H1 (cell line): ENCODE data around the gene THEM5. TPM values are rescaled to one million over a fixed set of nuclear protein-coding genes. Genes with fewer than 3 reads are reported as not detected.

Experiments used
- CTCF ChIA-PET: fragments of 300-600 bp; sonication (Branson Sonifier 250); formaldehyde crosslinking; loops from one replicate; lab custom pipeline; 2021; ENCODE audit not compliant: partially characterized antibody; lab: Charles Lee
- POLR2A ChIA-PET: fragments of 300-600 bp; sonication (Branson Sonifier 250); formaldehyde crosslinking; loops from one replicate; lab custom pipeline; 2021; ENCODE audit warnings: inconsistent platforms; ENCODE audit not compliant: partially characterized antibody; lab: Charles Lee
- DNase-seq, 2 experiments: peaks; one replicate each; pipeline versions ENCODE4 v3.0.0 to v3.0.0-alpha.2; 2010 to 2022; ENCODE audit warnings: low spot score in 2 of 2, low read depth in 1 of 2, mixed read lengths in 1 of 2
- FAIRE-seq: peaks from 2 replicates; lab custom pipeline; 2011; peaks lifted over from hg19 to GRCh38; lab: Jason Lieb, UNC
- H2AFZ ChIP-seq: 2 replicates; pipeline ENCODE4 v1.8.1; 2012; ENCODE audit warnings: low read length, inconsistent platforms
- H2AK5ac ChIP-seq: 2 replicates; pipeline ENCODE4 v1.6.1; 2013; ENCODE audit warnings: low read depth, low read length
- H2BK120ac ChIP-seq: replicated peaks from 2 replicates; pipeline ENCODE3; 2013; ENCODE audit warnings: low read depth, low read length, inconsistent platforms
- H2BK12ac ChIP-seq: 2 replicates; pipeline ENCODE4 v1.6.1; 2013; ENCODE audit warnings: low read depth, low read length
- H2BK15ac ChIP-seq: 2 replicates; pipeline ENCODE4 v1.6.1; 2013; ENCODE audit warnings: low read length
- H2BK20ac ChIP-seq: 2 replicates; pipeline ENCODE4 v1.6.1; 2013; ENCODE audit warnings: low read length
- H2BK5ac ChIP-seq: 2 replicates; pipeline ENCODE4 v1.6.1; 2013; ENCODE audit warnings: low read depth, low read length
- H3K14ac ChIP-seq: 2 replicates; pipeline ENCODE4 v1.6.1; 2013; ENCODE audit warnings: inconsistent platforms; ENCODE audit not compliant: insufficient read length
- H3K18ac ChIP-seq: 2 replicates; pipeline ENCODE4 v1.6.1; 2013; ENCODE audit warnings: low read length; ENCODE audit errors: extremely low read depth
- H3K23ac ChIP-seq: 2 replicates; pipeline ENCODE4 v1.6.1; 2013; ENCODE audit warnings: inconsistent platforms; ENCODE audit not compliant: insufficient read length
- H3K23me2 ChIP-seq: 2 replicates; pipeline ENCODE4 v1.6.1; 2013; ENCODE audit warnings: low read depth, low read length
- H3K27ac ChIP-seq: 2 replicates; pipeline ENCODE4 v1.6.1; 2011; ENCODE audit warnings: low read depth, low read length, inconsistent platforms
- H3K27me3 ChIP-seq, 4 experiments: replicated peaks in 1 of 4; 1 replicate in 1 of 4; 2 replicates in 3 of 4; pipeline versions ENCODE4 v1.6.1 to v1.8.1; 2011 to 2013; ENCODE audit warnings: low read length in 3 of 4, mild to moderate bottlenecking in 3 of 4, inconsistent platforms in 2 of 4, mixed read lengths in 2 of 4, moderate library complexity in 1 of 4; ENCODE audit not compliant: control insufficient read depth in 3 of 4, insufficient read depth in 3 of 4; ENCODE audit errors: extremely low read depth in 1 of 4
- H3K36me3 ChIP-seq, 4 experiments: 2 replicates each; pipeline versions ENCODE4 v1.6.1 to v1.8.1; 2011 to 2013; ENCODE audit warnings: mild to moderate bottlenecking in 4 of 4, low read length in 3 of 4, moderate library complexity in 2 of 4, control low read depth in 1 of 4, inconsistent platforms in 1 of 4; ENCODE audit not compliant: insufficient read depth in 4 of 4, control insufficient read depth in 2 of 4
- H3K4ac ChIP-seq: replicated peaks from 2 replicates; pipeline ENCODE3; 2013; ENCODE audit warnings: low read length, low read depth, mixed read lengths, inconsistent platforms; ENCODE audit not compliant: insufficient read length
- H3K4me1 ChIP-seq, 4 experiments: replicated peaks in 1 of 4; 1 replicate in 1 of 4; 2 replicates in 3 of 4; pipeline versions ENCODE4 v1.6.1 to v1.8.1; 2011 to 2013; ENCODE audit warnings: low read length in 3 of 4, inconsistent platforms in 2 of 4, mixed read lengths in 1 of 4; ENCODE audit not compliant: insufficient read depth in 4 of 4, control insufficient read depth in 3 of 4
- H3K4me2 ChIP-seq, 2 experiments: 2 replicates each; pipeline versions ENCODE4 v1.6.1 to v1.8.1; 2011 to 2013; ENCODE audit warnings: low read depth in 2 of 2, low read length in 2 of 2, control low read depth in 1 of 2, inconsistent platforms in 1 of 2, mild to moderate bottlenecking in 1 of 2; ENCODE audit not compliant: insufficient read depth in 1 of 2
- H3K4me3 ChIP-seq, 4 experiments: fragments of 200-600, 300-600 bp in 1 of 4; sonication (generic), shearing (Covaris generic), sonication (Bioruptor Twin) in 1 of 4; 2 replicates each; pipeline versions ENCODE4 v1.5.1 to v1.8.1; 2011 to 2016; ENCODE audit warnings: low read length in 4 of 4, low read depth in 3 of 4, control low read depth in 2 of 4, inconsistent platforms in 2 of 4, mild to moderate bottlenecking in 2 of 4, mixed read lengths in 1 of 4, moderate library complexity in 1 of 4; ENCODE audit not compliant: insufficient read depth in 2 of 4; ENCODE audit errors: extremely low read depth in 1 of 4
- H3K56ac ChIP-seq: replicated peaks from 2 replicates; pipeline ENCODE3; 2013; ENCODE audit warnings: low read depth, mild to moderate bottlenecking, mixed read lengths, low read length, inconsistent platforms; ENCODE audit not compliant: insufficient read length
- H3K79me1 ChIP-seq: 2 replicates; pipeline ENCODE4 v1.6.1; 2013; ENCODE audit warnings: low read depth, low read length, control low read depth
- H3K79me2 ChIP-seq, 2 experiments: 2 replicates each; pipeline versions ENCODE4 v1.6.1 to v1.8.1; 2012 to 2013; ENCODE audit warnings: low read length in 2 of 2, mild to moderate bottlenecking in 2 of 2, inconsistent platforms in 1 of 2; ENCODE audit not compliant: insufficient read depth in 2 of 2, control insufficient read depth in 1 of 2
- H3K9ac ChIP-seq, 4 experiments: replicated peaks in 1 of 4; 1 replicate in 1 of 4; 2 replicates in 3 of 4; pipeline versions ENCODE4 v1.6.1 to v1.8.1; 2011 to 2013; ENCODE audit warnings: low read depth in 3 of 4, low read length in 3 of 4, control low read depth in 2 of 4, mild to moderate bottlenecking in 2 of 4, moderate library complexity in 2 of 4, inconsistent platforms in 1 of 4; ENCODE audit errors: extremely low read depth in 1 of 4
- H3K9me3 ChIP-seq, 2 experiments: 2 replicates each; pipeline versions ENCODE4 v1.6.1 to v1.8.1; 2012 to 2013; ENCODE audit warnings: mild to moderate bottlenecking in 2 of 2, moderate library complexity in 2 of 2, control low read depth in 1 of 2, inconsistent platforms in 1 of 2, low read depth in 1 of 2, low read length in 1 of 2, mixed read lengths in 1 of 2; ENCODE audit not compliant: insufficient read depth in 2 of 2
- H4K20me1 ChIP-seq, 2 experiments: replicated peaks in 1 of 2; 2 replicates each; pipeline versions ENCODE3 to v1.8.1; 2011 to 2013; ENCODE audit warnings: inconsistent platforms in 2 of 2, low read length in 2 of 2, mild to moderate bottlenecking in 1 of 2; ENCODE audit not compliant: insufficient read depth in 2 of 2, control insufficient read depth in 1 of 2
- H4K5ac ChIP-seq: 2 replicates; pipeline ENCODE4 v1.6.1; 2013; ENCODE audit warnings: low read length, low read depth, mixed read lengths, inconsistent platforms; ENCODE audit not compliant: insufficient read length
- H4K8ac ChIP-seq: 2 replicates; pipeline ENCODE4 v1.8.0; 2013; ENCODE audit warnings: mild to moderate bottlenecking, moderate library complexity, low read length, inconsistent platforms; ENCODE audit not compliant: insufficient read depth; ENCODE audit errors: extremely low read depth
- H4K91ac ChIP-seq: replicated peaks from 2 replicates; pipeline ENCODE3; 2013; ENCODE audit warnings: low read length, mixed read lengths, inconsistent platforms; ENCODE audit not compliant: insufficient read length
- ATF3 ChIP-seq: IDR thresholded peaks from 2 replicates; pipeline ENCODE4 v1.6.1; 2011; ENCODE audit warnings: low read depth, mild to moderate bottlenecking, low read length; ENCODE audit not compliant: insufficient read depth
- BCL11A ChIP-seq, 2 experiments: IDR thresholded peaks; one replicate each; pipeline ENCODE4 v1.6.1; 2011; ENCODE audit warnings: low read depth in 2 of 2, low read length in 2 of 2, mild to moderate bottlenecking in 2 of 2
- CEBPB ChIP-seq: IDR thresholded peaks from 2 replicates; pipeline ENCODE4 v1.6.1; 2012; ENCODE audit warnings: low read depth, low read length
- E2F6 ChIP-seq: IDR thresholded peaks from 2 replicates; pipeline ENCODE4 v1.6.1; 2012; ENCODE audit warnings: inconsistent platforms
- EGR1 ChIP-seq: IDR thresholded peaks from 2 replicates; pipeline ENCODE4 v1.6.1; 2011; ENCODE audit warnings: low read depth, low read length, borderline replicate concordance
- EP300 ChIP-seq, 2 experiments: IDR thresholded peaks; 1 replicate in 1 of 2; 2 replicates in 1 of 2; pipeline ENCODE4 v1.6.1; 2011 to 2012; ENCODE audit warnings: low read depth in 2 of 2, low read length in 2 of 2, mild to moderate bottlenecking in 2 of 2, borderline replicate concordance in 1 of 2, inconsistent platforms in 1 of 2, moderate library complexity in 1 of 2
- FOSL1 ChIP-seq: IDR thresholded peaks from 2 replicates; pipeline ENCODE4 v1.6.1; 2011; ENCODE audit warnings: mild to moderate bottlenecking, low read depth, low read length, moderate library complexity; ENCODE audit not compliant: insufficient read depth
- POU5F1 ChIP-seq: IDR thresholded peaks from 2 replicates; pipeline ENCODE4 v1.6.1; 2011; ENCODE audit warnings: low read depth, mild to moderate bottlenecking, low read length, moderate library complexity
- SAP30 ChIP-seq: fragments of 300-600 bp; sonication (generic); IDR thresholded peaks from 2 replicates; pipeline ENCODE4 v1.7.1; 2012; ENCODE audit warnings: low read length, moderate library complexity, mild to moderate bottlenecking, inconsistent platforms; ENCODE audit not compliant: insufficient read depth, insufficient replicate concordance
- SP4 ChIP-seq: IDR thresholded peaks from 2 replicates; pipeline ENCODE4 v1.6.1; 2012; ENCODE audit warnings: low read length, inconsistent platforms
- TAF1 ChIP-seq: IDR thresholded peaks from 2 replicates; pipeline ENCODE4 v1.6.1; 2011; ENCODE audit warnings: mild to moderate bottlenecking, low read depth, low read length
- TCF12 ChIP-seq: IDR thresholded peaks from 2 replicates; pipeline ENCODE4 v1.6.1; 2011; ENCODE audit warnings: low read depth, mild to moderate bottlenecking, low read length
- ZNF274 ChIP-seq: IDR thresholded peaks from 2 replicates; pipeline ENCODE4 v1.7.0; 2012; ENCODE audit warnings: low read length, borderline replicate concordance; ENCODE audit errors: extremely low read depth
- WGBS, 2 experiments: shearing (Covaris generic) in 1 of 2; methylation state at CpG; one replicate each; pipeline versions ENCODE4 v1.1.6 to v1.1.7; 2013 to 2015; ENCODE audit warnings: low lambda C conversion rate in 2 of 2, mixed read lengths in 2 of 2, inconsistent platforms in 1 of 2, low coverage in 1 of 2, missing lambda C conversion rate in 1 of 2; ENCODE audit not compliant: insufficient replicate concordance in 2 of 2, insufficient coverage in 1 of 2, insufficient read length in 1 of 2; ENCODE audit errors: extremely low coverage in 1 of 2, missing lambda C conversion rate in 1 of 2; 5-methylcytosine and 5-hydroxymethylcytosine counted together
- polyA plus RNA-seq, 7 experiments: library from polyadenylated mRNA; depleted of rRNA in 3 of 7; stranded (reverse) in 5 of 7; unstranded in 2 of 7; fragments of >200 nt in 5 of 7; fragments of 200-250 nt in 2 of 7; gene quantifications; 1 replicate in 5 of 7; 2 replicates in 1 of 7; 4 replicates in 1 of 7; pipeline versions ENCODE4 v1.2.1 to v1.2.3, GENCODE V29; 2011 to 2013; ENCODE audit warnings: missing spikeins in 2 of 7, mixed read lengths in 2 of 7
- total RNA-seq: library from RNA; stranded (reverse); fragmentation: NEBNext Ultra II Directional; extraction: Animal tissue kit (Norgen Biotek cat#: 25700); gene quantifications from 2 replicates; pipeline ENCODE4 v1.2.1, GENCODE V29; 2021

Gene THEM5
- total and polyA plus RNA-seq, 2 of the 8 experiments (the other 6 are each of a cell fraction or from before 2014, with no cell fraction given), result not detected

GRCh38 chr1:151834239-151834638 is 19.3 kb downstream of the THEM5 start:
- no peak overlapping the region for H2BK12ac ChIP-seq
- H2BK15ac ChIP-seq, result peak overlapping the region; percentile 88; the same call in 1 of the 2 replicates
- H2BK20ac ChIP-seq, result no peak overlapping the region
- H4K91ac ChIP-seq, result no peak overlapping the region
- no peak for DNase-seq
- no peaks in the 10 kb centered on the region for H3K9me3 ChIP-seq
- no peak overlapping the region for H2BK120ac ChIP-seq
- no peak overlapping the region for H3K4me2 ChIP-seq
- no peak overlapping the region for H3K56ac ChIP-seq
- peaks cover 18% of the 10 kb centered on the region; the same call in 1 of the 2 replicates for H3K23me2 ChIP-seq
- 90% methylated on average over 3 of the region's 3 CpGs; no CpG with 5 or more reads in 1 of the 2 experiments for WGBS, 2 experiments
- H4K20me1 ChIP-seq, result no peaks in the 10 kb centered on the region
- no peak overlapping the region for H4K8ac ChIP-seq
- no peak overlapping the region for H3K9ac ChIP-seq
- CTCF ChIA-PET, result interaction anchor here (0.7 to 3.7 kb wide), 12 partner anchors 8 to 299 kb away, joined by 3 to 26 read pairs (median 4); no protein-coding TSS in a partner anchor
- FAIRE-seq, result no peak
- H3K4ac ChIP-seq, result no peak overlapping the region
- no peak overlapping the region for H2BK5ac ChIP-seq
- no peaks in the 10 kb centered on the region for H3K79me1 ChIP-seq
- H3K18ac ChIP-seq, result no peak overlapping the region
- POLR2A ChIA-PET, result interaction anchor here (1.5 kb wide), 1 partner anchor 294 kb away, joined by 4 read pairs; the partner anchor contains the start of gene TUFT1
- H3K27ac ChIP-seq, result no peak overlapping the region
- H3K4me3 ChIP-seq, result no peak overlapping the region
- H2AFZ ChIP-seq, result no peak overlapping the region
- no peaks in the 10 kb centered on the region for H3K36me3 ChIP-seq
- H4K5ac ChIP-seq, result no peak overlapping the region
- H3K14ac ChIP-seq, result no peak overlapping the region
- H3K79me2 ChIP-seq, result no peaks in the 10 kb centered on the region
- H3K23ac ChIP-seq, result no peak overlapping the region
- H3K27me3 ChIP-seq, result peaks cover 10 to 24% (median 21%) of the 10 kb centered on the region in 4 experiments
- H2AK5ac ChIP-seq, result no peak overlapping the region
- H3K4me1 ChIP-seq, result peaks cover 9 to 28% (median 19%) of the 10 kb centered on the region in 4 experiments
- TF ChIP-seq E2F6, result no peak
- TF ChIP-seq CEBPB, result no peak
- no peak for TF ChIP-seq SAP30
- TF ChIP-seq FOSL1, result no peak
- no peak for TF ChIP-seq TAF1
- no peak for TF ChIP-seq ZNF274
- no peak for TF ChIP-seq BCL11A (IDR thresholded peaks at IDR 0.05; ENCODE audit: low read depth in 2 of 2, low read length in 2 of 2)
- TF ChIP-seq TCF12, result no peak
- TF ChIP-seq EGR1, result no peak
- no peak for TF ChIP-seq POU5F1
- no peak for TF ChIP-seq ATF3
- no peak for TF ChIP-seq EP300 (IDR thresholded peaks at IDR 0.05; ENCODE audit: borderline replicate concordance in 1 of 2, low read depth in 2 of 2, low read length in 2 of 2)
- TF ChIP-seq SP4, result no peak
